Measurements from ENCODE around the gene TTF2. TPM values are rescaled to one million over a fixed set of nuclear protein-coding genes. Genes with fewer than 3 reads are reported as not detected.
A peak's percentile ranks its signal among the peaks of the same experiment; 100 is the strongest.

The TTF2 gene
- total and polyA plus RNA-seq, 9 of the 15 experiments (the other 6 are each of a cell fraction or from before 2014, with no cell fraction given), result 9.4 to 71.1 (median 42.1) TPM

- no peaks in the 10 kb centered on the region for H3K9me1 ChIP-seq (ENCODE audit: control insufficient read depth, insufficient read depth, low read length)
- H3K27me3 ChIP-seq (ENCODE audit: control insufficient read depth in 2 of 2, insufficient read depth in 2 of 2, low read length in 2 of 2), result peaks cover 0 to under 1% of the 10 kb centered on the region in 2 experiments; a peak in 1 of 5 replicates
- in situ Hi-C loops (cut with MboI), result no loop called here
- WGBS (ENCODE audit: insufficient coverage, low coverage, missing lambda C conversion rate), result 21% methylated on average over 4 of the region's 4 CpGs
- H4K20me1 ChIP-seq (replicated peaks; ENCODE audit: control insufficient read depth, insufficient read depth, low read length), result no peaks in the 10 kb centered on the region
- H3K4me3 ChIP-seq, result no peak overlapping the region
- intact Hi-C loops (cut with micrococcal nuclease), result no loop called here
- no peak for TF ChIP-seq FOXJ3 (CRISPR knock-in tag; IDR thresholded peaks at IDR 0.05)
- peak; percentile 85 for TF ChIP-seq RFX1 (IDR thresholded peaks at IDR 0.05)
- TF ChIP-seq CREB1 (IDR thresholded peaks at IDR 0.05), result no peak
- no peak for TF ChIP-seq CREB1 (CRISPR knock-in tag; IDR thresholded peaks at IDR 0.05)
- H3K9me3 ChIP-seq (replicated peaks; ENCODE audit: control insufficient read depth, insufficient read depth, low read depth, low read length), result no peaks in the 10 kb centered on the region
- CTCF ChIA-PET (ENCODE audit: low intra/inter-chr PET ratio), result no interaction called here
- H3K36me3 ChIP-seq (ENCODE audit: control insufficient read depth, insufficient read depth, low read length), result no peaks in the 10 kb centered on the region
- peak overlapping the region in 1 of 2 experiments; percentile 39; a peak in 1 of 4 replicates for H3K9ac ChIP-seq (ENCODE audit: insufficient read depth in 1 of 2, low read depth in 2 of 2, low read length in 2 of 2)
- POLR2A ChIA-PET, result interaction anchor here (1.1 to 1.2 kb wide), 2 partner anchors 8 to 11 kb away, joined by 3 read pairs; no protein-coding TSS in a partner anchor
- H3K27ac ChIP-seq (ENCODE audit: extremely low read depth, low read depth, low read length), result no peak overlapping the region
- DNase-seq (ENCODE audit: extremely low read depth in 1 of 4, low spot score in 3 of 4), result no peak
- no peak overlapping the region for H3K4me2 ChIP-seq (ENCODE audit: insufficient read depth, low read length)
- ATAC-seq, result no peak
- H3K4me1 ChIP-seq (replicated peaks in 1 of 2; ENCODE audit: control insufficient read depth in 2 of 2, insufficient read depth in 2 of 2, low read length in 2 of 2), result peaks cover 0 to 5% of the 10 kb centered on the region in 2 experiments; a peak in 2 of 5 replicates
- BruUV-seq (replicated peaks), result no TSS peak
- H2AFZ ChIP-seq (ENCODE audit: low read depth, low read length), result no peak overlapping the region
- no peak for FAIRE-seq
- no peaks in the 10 kb centered on the region for H3K79me2 ChIP-seq (ENCODE audit: control insufficient read depth, insufficient read depth, low read length)
Observed at GRCh38 chr1:117017062-117017461, 43.1 kb upstream of the TTF2 start.

GRCh38 chr1:117017648-117018047 lies 42.5 kb upstream of the TTF2 start:
- no peaks in the 10 kb centered on the region for H3K79me2 ChIP-seq (ENCODE audit: control insufficient read depth, insufficient read depth, low read length)
- no peaks in the 10 kb centered on the region for H3K9me1 ChIP-seq (ENCODE audit: control insufficient read depth, insufficient read depth, low read length)
- ChIA-PET POLR2A (interaction anchor here (1.1 to 1.2 kb wide), 2 partner anchors 8 to 11 kb away, joined by 3 read pairs; no protein-coding TSS in a partner anchor), CTCF (ENCODE audit: low intra/inter-chr PET ratio) (no interaction called here)
- intact Hi-C loops (cut with micrococcal nuclease) (no loop called here), in situ Hi-C loops (cut with MboI) (no loop called here)
- no peak overlapping the region; the same call in 1 of the 2 replicates for H2AFZ ChIP-seq (ENCODE audit: low read depth, low read length)
- no peak overlapping the region for H3K9ac ChIP-seq (ENCODE audit: insufficient read depth in 1 of 2, low read depth in 2 of 2, low read length in 2 of 2)
- ATAC-seq, result no peak
- H3K27me3 ChIP-seq (ENCODE audit: control insufficient read depth in 2 of 2, insufficient read depth in 2 of 2, low read length in 2 of 2), result peaks cover 0 to 4% of the 10 kb centered on the region in 2 experiments; a peak in 1 of 5 replicates
- no peaks in the 10 kb centered on the region for H4K20me1 ChIP-seq (replicated peaks; ENCODE audit: control insufficient read depth, insufficient read depth, low read length)
- H3K4me1 ChIP-seq (replicated peaks in 1 of 2; ENCODE audit: control insufficient read depth in 2 of 2, insufficient read depth in 2 of 2, low read length in 2 of 2), result peaks cover 0 to 5% of the 10 kb centered on the region in 2 experiments; a peak in 2 of 5 replicates
- no peak overlapping the region for H3K4me3 ChIP-seq
- TF ChIP-seq EGR1 (conservative IDR thresholded peaks at IDR 0.05) (peak; percentile 60; the same call in 1 of the 2 replicates), MCM5 (IDR thresholded peaks at IDR 0.05; ENCODE audit: low read depth) (no peak), NFE2L1 (tag; IDR thresholded peaks at IDR 0.05; ENCODE audit: borderline replicate concordance, low read depth) (no peak)
- H3K36me3 ChIP-seq (ENCODE audit: control insufficient read depth, insufficient read depth, low read length), result no peaks in the 10 kb centered on the region
- no peak overlapping the region for H3K27ac ChIP-seq (ENCODE audit: extremely low read depth, low read depth, low read length)
- H3K9me3 ChIP-seq (replicated peaks; ENCODE audit: control insufficient read depth, insufficient read depth, low read depth, low read length), result no peaks in the 10 kb centered on the region
- BruUV-seq (replicated peaks), result no TSS peak
- no peak for FAIRE-seq
- H3K4me2 ChIP-seq (ENCODE audit: insufficient read depth, low read length), result no peak overlapping the region
- DNase-seq (ENCODE audit: extremely low read depth in 1 of 4, low spot score in 3 of 4), result peak in 1 of 4 experiments; percentile 21
- WGBS (ENCODE audit: insufficient coverage, low coverage, missing lambda C conversion rate), result 2% methylated on average over 3 of the region's 3 CpGs

Measured in K562 (cell line).